ENCODE measurements around the gene KCNN3.

DNA sequence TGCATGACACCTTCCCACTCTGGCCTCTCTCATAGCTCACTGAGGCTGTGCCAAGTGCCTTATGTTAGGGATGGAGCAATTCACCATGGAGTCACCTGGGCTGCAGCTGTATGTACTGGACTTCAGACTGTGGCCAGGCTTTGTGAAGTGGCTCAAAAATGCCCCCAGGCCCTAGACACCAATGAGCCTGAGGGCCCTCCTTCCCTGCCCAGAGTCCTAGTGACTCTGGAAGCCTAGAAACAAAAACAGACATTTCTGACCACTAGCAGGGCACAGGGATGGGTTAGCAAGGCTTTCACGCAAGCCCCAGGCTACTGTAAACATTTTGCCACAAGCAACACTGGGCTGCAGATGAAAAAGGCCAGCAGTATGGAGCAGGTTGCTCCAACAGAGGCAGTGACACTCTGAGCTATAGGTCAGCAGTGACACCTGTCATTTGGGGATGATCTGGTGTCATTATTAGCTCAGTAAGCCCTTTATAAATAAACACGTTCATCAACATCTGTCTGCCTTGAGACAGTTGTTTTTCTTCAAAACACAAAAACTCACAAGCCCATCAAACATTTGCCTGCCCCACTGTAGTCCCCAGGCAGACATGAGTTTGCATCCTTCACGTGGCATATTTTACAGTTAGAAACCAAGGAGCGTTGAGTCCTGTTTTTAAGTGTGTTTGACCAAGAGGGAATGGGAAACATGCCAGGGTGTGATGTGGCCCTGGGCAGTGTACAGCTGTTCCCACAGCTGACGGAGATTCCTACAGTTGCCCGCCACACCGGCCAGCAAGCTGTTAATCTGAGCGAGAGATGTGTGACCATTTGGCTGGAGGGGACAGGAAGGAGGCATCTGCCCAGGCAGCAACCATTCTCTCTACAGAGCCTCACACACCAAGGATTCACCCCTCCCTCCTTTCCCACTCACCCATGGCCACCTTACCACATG is 66.8 kb downstream of the KCNN3 start:
- TF ChIP-seq, protein P1, sequence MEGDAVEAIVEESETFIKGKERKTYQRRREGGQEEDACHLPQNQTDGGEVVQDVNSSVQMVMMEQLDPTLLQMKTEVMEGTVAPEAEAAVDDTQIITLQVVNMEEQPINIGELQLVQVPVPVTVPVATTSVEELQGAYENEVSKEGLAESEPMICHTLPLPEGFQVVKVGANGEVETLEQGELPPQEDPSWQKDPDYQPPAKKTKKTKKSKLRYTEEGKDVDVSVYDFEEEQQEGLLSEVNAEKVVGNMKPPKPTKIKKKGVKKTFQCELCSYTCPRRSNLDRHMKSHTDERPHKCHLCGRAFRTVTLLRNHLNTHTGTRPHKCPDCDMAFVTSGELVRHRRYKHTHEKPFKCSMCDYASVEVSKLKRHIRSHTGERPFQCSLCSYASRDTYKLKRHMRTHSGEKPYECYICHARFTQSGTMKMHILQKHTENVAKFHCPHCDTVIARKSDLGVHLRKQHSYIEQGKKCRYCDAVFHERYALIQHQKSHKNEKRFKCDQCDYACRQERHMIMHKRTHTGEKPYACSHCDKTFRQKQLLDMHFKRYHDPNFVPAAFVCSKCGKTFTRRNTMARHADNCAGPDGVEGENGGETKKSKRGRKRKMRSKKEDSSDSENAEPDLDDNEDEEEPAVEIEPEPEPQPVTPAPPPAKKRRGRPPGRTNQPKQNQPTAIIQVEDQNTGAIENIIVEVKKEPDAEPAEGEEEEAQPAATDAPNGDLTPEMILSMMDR (conservative IDR thresholded peaks at IDR 0.05; ENCODE audit: low read depth, low read length), result no peak
- TF ChIP-seq EZH2 (IDR thresholded peaks at IDR 0.05; ENCODE audit: low read length, unreplicated experiment), result no peak
